GM06990 (cell line): ENCODE measurements around the gene ARID4B.

ENCODE experiments used
- DNase-seq: peaks from one replicate; pipeline ENCODE4 v3.0.0-alpha.2; 2011; ENCODE audit not compliant: insufficient read length; ENCODE audit errors: extremely low read depth
- H3K27me3 ChIP-seq: replicated peaks from 2 replicates; pipeline ENCODE4 v1.6.0; 2011; ENCODE audit warnings: low read length; ENCODE audit not compliant: control insufficient read depth, insufficient read depth
- H3K36me3 ChIP-seq: 2 replicates; pipeline ENCODE4 v1.5.1; 2011; ENCODE audit warnings: low read length; ENCODE audit not compliant: control insufficient read depth, insufficient read depth
- H3K4me3 ChIP-seq: replicated peaks from 2 replicates; pipeline ENCODE4 v1.5.1; 2011; ENCODE audit warnings: low read depth, mild to moderate bottlenecking, control low read depth, low read length
- TF ChIP-seq, protein P1 (sequence below): IDR thresholded peaks from 2 replicates; pipeline ENCODE4 v1.5.1; 2011; ENCODE audit warnings: low read length, control low read depth, mild to moderate bottlenecking, inconsistent platforms; ENCODE audit not compliant: insufficient read depth, poor library complexity, severe bottlenecking

Gene ARID4B

DNA sequence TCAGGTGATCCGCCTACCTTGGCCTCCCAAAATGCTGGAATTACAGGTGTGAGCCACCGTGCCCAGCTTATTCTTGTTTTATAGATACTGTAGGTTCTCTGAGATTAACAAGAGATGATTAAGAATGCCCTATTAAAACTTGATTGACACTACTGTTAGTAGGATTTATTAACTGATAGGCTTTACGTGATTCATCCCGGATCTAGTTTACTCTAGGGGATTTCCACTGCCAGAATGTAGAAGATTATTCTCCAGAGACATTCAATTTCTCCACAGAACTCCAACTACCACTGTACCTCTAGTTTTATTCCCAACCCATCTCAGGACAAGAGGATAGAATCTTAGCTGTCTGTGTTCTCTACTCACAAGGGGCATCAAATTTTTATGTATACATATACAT, 140.7 kb downstream of the ARID4B start:
- H3K4me3 ChIP-seq = no peak overlapping the region
- H3K36me3 ChIP-seq = peaks cover 2% of the 10 kb centered on the region
- DNase-seq = no peak
- TF ChIP-seq, protein P1, sequence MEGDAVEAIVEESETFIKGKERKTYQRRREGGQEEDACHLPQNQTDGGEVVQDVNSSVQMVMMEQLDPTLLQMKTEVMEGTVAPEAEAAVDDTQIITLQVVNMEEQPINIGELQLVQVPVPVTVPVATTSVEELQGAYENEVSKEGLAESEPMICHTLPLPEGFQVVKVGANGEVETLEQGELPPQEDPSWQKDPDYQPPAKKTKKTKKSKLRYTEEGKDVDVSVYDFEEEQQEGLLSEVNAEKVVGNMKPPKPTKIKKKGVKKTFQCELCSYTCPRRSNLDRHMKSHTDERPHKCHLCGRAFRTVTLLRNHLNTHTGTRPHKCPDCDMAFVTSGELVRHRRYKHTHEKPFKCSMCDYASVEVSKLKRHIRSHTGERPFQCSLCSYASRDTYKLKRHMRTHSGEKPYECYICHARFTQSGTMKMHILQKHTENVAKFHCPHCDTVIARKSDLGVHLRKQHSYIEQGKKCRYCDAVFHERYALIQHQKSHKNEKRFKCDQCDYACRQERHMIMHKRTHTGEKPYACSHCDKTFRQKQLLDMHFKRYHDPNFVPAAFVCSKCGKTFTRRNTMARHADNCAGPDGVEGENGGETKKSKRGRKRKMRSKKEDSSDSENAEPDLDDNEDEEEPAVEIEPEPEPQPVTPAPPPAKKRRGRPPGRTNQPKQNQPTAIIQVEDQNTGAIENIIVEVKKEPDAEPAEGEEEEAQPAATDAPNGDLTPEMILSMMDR = no peak
- no peaks in the 10 kb centered on the region for H3K27me3 ChIP-seq

DNA sequence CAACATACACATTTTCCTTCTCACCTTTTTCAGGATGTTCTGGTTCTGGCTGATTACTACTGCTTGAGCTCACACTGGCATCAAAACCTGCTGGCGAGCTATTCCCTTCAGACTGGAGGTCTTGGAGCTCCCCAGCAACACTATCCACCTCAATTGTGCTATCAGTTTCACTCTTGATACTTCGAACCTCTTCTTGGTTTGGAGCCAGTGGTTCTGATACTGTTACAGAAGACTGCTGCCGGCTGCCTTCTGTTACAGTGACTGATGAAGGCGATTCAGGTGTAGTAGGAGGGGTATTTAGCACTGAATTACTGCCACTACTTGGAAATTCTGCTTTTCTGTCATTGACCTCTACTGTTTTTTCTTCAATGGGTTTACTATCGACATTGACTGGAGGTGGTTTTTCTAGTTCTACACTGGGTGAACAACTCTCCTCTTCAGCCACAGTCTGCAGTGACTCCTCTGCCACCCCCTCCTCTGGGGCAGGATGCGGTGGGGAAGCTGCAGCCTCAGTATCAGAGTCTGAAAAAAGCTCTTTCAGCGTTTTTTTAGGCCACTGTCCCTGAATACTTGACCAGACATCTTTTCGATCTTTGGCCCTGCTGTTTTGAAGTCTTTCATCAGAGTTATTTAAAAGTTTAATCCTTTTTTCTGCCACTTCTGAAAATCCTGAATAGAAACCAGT, 146.3 kb downstream of the ARID4B start:
- H3K4me3 ChIP-seq = no peak overlapping the region
- no peaks in the 10 kb centered on the region for H3K27me3 ChIP-seq
- TF ChIP-seq, protein P1 = no peak
- no peak for DNase-seq
- H3K36me3 ChIP-seq = peaks cover 4% of the 10 kb centered on the region

DNA sequence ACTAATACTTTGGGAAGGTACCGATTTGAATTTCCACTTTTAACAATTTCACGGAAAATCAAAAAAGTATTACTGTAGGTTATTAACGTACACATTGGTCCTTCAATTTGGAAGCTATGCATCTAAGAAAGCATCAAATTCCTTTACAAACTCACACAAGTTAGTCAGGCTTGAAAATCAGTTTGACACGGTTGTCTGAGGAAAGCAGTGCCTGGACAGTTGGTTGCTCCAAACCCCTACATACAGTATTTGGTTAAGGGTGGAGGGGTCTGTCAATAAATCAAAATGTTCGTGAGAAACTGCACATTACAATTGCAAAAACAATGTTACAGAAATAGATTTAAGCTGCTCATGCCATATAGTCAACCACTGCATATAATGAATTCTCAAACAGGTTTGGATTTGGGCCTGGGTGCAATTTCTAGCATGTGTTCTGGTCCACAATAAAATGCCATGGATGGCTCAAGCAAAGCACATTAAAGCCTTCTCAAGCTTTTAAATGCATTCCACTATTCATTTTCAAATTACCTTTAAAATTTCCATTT, 147.0 kb downstream of the ARID4B start:
- TF ChIP-seq, protein P1 = no peak
- no peak overlapping the region for H3K4me3 ChIP-seq
- H3K36me3 ChIP-seq = peaks cover 7% of the 10 kb centered on the region

DNA sequence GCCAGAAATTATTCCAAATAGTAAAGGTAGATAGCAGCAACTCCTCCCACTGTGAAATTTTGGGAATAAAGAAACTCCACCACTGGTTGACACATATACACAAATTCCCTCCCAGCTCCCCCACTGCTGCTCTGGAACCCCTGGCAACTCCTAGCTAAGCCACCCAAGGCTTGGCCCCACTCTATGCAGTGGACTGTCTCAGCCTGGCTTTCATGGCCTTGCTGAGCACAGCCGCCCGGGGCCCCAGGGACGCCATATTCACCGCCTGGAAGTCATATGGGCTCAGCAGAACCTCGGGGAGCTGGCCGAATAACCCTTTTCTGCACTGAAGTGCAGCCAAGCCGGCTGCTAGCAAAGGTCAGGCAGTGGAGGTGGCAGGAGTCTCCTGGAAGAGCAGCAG, 151.5 kb downstream of the ARID4B start:
- TF ChIP-seq, protein P1 = no peak
- H3K27me3 ChIP-seq = no peaks in the 10 kb centered on the region
- H3K36me3 ChIP-seq = peaks cover 7% of the 10 kb centered on the region
- DNase-seq = no peak
- H3K4me3 ChIP-seq = no peak overlapping the region

More for the DNA sequence above, 147.0 kb downstream of the ARID4B start:
- no peak for DNase-seq
- no peaks in the 10 kb centered on the region for H3K27me3 ChIP-seq

DNA sequence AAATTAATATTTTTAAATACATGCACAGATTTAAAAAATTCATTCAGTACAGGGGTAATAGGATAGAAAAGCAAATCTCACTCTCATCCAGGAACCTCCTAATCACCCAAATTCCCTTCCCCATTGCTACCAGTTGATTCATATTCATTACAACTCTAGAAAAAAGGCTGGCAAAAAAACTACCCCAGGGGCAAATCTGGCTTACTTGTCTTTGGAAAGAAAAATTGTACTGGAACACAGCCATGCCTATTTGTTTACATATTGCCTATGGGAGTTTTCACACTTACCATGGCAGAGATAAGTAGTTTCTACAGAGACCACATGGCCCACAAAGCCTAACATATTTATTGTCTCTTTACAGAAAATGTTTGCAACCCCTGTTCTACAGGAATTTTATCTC, 158.0 kb downstream of the ARID4B start:
- TF ChIP-seq, protein P1 = no peak
- Histone ChIP-seq H3K27me3 (no peaks in the 10 kb centered on the region), H3K4me3 (no peak overlapping the region), H3K36me3 (peaks cover 2% of the 10 kb centered on the region)
- no peak for DNase-seq

DNA sequence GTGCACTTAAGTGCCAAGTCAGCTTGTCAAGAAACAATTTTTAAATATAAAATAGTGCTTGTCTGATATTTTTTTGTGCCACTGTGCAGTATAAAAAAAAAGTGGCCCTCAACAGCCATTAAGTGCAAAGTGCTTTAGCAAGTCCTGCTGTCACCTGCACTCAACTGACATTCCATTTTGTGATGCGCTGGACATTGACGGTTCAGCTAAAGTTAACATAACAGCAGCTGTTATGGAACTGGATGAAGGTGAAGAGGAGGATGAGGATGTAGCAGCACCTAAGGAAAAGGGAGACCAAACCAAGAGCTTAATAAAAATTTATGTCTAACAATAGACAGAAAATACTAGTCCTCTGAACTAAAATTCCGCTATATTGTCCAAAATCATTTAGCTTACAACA, 159.6 kb downstream of the ARID4B start:
- Histone ChIP-seq H3K27me3 (no peaks in the 10 kb centered on the region), H3K4me3 (no peak overlapping the region), H3K36me3 (no peaks in the 10 kb centered on the region; the same call in none of the 2 replicates)
- DNase-seq = no peak
- TF ChIP-seq, protein P1 = no peak
